ENCODE data around the gene ZNF614. TPM values are rescaled to one million over a fixed set of nuclear protein-coding genes. Genes with fewer than 3 reads are reported as not detected.

The ZNF614 gene
- total and polyA plus RNA-seq, 2 of the 13 experiments (the other 11 are each of a cell fraction or from before 2014, with no cell fraction given), result 13.0 to 22.8 TPM

GRCh38 chr19:52007806-52008557 is 20.2 kb downstream of the ZNF614 start, which contains the start of gene ZNF615 (continued):
- TF ChIP-seq ZNF350 (CRISPR knock-in tag; IDR thresholded peaks at IDR 0.05; ENCODE audit: borderline replicate concordance, low read depth) (peak; percentile 80; the same call in 1 of the 2 replicates), NFATC3 (CRISPR knock-in tag; IDR thresholded peaks at IDR 0.05) (no peak), ZEB1 (IDR thresholded peaks at IDR 0.05; ENCODE audit: insufficient replicate concordance, low read depth) (no peak), ZNF572 (CRISPR knock-in tag; IDR thresholded peaks at IDR 0.05) (peak; percentile 86; the same call in 1 of the 2 replicates), ATM (IDR thresholded peaks at IDR 0.05; ENCODE audit: borderline replicate concordance) (no peak), NFKB2 (CRISPR knock-in tag; IDR thresholded peaks at IDR 0.05; ENCODE audit: borderline replicate concordance) (0 out of 2 replicates have a peak, but pooled peaks have one; percentile 17), ZBTB44 (CRISPR knock-in tag; IDR thresholded peaks at IDR 0.05) (no peak), CREM (IDR thresholded peaks at IDR 0.05) (peak; percentile 85), CREM (CRISPR knock-in tag; IDR thresholded peaks at IDR 0.05) (no peak), POLR2A (IDR thresholded peaks at IDR 0.05; ENCODE audit: insufficient read depth in 1 of 2, low read depth in 2 of 2, low read length in 2 of 2) (peak; percentile 37 to 81; a peak in 3 of 4 replicates), KMT2A (CRISPR knock-in tag; IDR thresholded peaks at IDR 0.05) (peak; percentile 81; the same call in 1 of the 2 replicates), BCL6 (CRISPR knock-in tag; IDR thresholded peaks at IDR 0.05) (no peak)
- TF ChIP-seq, protein P1, sequence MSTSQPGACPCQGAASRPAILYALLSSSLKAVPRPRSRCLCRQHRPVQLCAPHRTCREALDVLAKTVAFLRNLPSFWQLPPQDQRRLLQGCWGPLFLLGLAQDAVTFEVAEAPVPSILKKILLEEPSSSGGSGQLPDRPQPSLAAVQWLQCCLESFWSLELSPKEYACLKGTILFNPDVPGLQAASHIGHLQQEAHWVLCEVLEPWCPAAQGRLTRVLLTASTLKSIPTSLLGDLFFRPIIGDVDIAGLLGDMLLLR (CRISPR knock-in tag; IDR thresholded peaks at IDR 0.05), result 0 out of 2 replicates have a peak, but pooled peaks have one; percentile 45
- TF ChIP-seq, protein P2, sequence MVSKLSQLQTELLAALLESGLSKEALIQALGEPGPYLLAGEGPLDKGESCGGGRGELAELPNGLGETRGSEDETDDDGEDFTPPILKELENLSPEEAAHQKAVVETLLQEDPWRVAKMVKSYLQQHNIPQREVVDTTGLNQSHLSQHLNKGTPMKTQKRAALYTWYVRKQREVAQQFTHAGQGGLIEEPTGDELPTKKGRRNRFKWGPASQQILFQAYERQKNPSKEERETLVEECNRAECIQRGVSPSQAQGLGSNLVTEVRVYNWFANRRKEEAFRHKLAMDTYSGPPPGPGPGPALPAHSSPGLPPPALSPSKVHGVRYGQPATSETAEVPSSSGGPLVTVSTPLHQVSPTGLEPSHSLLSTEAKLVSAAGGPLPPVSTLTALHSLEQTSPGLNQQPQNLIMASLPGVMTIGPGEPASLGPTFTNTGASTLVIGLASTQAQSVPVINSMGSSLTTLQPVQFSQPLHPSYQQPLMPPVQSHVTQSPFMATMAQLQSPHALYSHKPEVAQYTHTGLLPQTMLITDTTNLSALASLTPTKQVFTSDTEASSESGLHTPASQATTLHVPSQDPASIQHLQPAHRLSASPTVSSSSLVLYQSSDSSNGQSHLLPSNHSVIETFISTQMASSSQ (IDR thresholded peaks at IDR 0.05; ENCODE audit: low read depth), result no peak
- TF ChIP-seq, protein P2 (CRISPR knock-in tag; IDR thresholded peaks at IDR 0.05; ENCODE audit: borderline replicate concordance), result peak; percentile 52; the same call in 1 of the 2 replicates
- TF ChIP-seq, protein P3, sequence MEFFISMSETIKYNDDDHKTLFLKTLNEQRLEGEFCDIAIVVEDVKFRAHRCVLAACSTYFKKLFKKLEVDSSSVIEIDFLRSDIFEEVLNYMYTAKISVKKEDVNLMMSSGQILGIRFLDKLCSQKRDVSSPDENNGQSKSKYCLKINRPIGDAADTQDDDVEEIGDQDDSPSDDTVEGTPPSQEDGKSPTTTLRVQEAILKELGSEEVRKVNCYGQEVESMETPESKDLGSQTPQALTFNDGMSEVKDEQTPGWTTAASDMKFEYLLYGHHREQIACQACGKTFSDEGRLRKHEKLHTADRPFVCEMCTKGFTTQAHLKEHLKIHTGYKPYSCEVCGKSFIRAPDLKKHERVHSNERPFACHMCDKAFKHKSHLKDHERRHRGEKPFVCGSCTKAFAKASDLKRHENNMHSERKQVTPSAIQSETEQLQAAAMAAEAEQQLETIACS (CRISPR knock-in tag; IDR thresholded peaks at IDR 0.05), result no peak

Measured in HepG2 (cell line).